ENCODE results near the gene TRABD2B.

TRABD2B gene

GRCh38 chr1:47996406-47997226 is 569 bp downstream of the TRABD2B start:
- Histone ChIP-seq H3K27ac (ENCODE audit: low read depth, low read length) (no peak overlapping the region), H3K4me2 (ENCODE audit: low read length) (no peak overlapping the region), H3K9me3 (ENCODE audit: control insufficient read depth, insufficient read depth, low read length) (no peaks in the 10 kb centered on the region), H3F3A (ENCODE audit: control insufficient read depth, insufficient read depth) (no peaks in the 10 kb centered on the region), H3K36me3 (ENCODE audit: control insufficient read depth, low read length) (no peaks in the 10 kb centered on the region), H4K20me1 (ENCODE audit: control insufficient read depth, insufficient read depth, low read depth, low read length) (no peaks in the 10 kb centered on the region), H3K9me2 (replicated peaks; ENCODE audit: control insufficient read depth, low read length) (no peaks in the 10 kb centered on the region), H3K27me3 (ENCODE audit: control insufficient read depth, low read length) (no peaks in the 10 kb centered on the region; the same call in 1 of the 2 replicates), H3K4me1 (ENCODE audit: control insufficient read depth, low read length) (no peaks in the 10 kb centered on the region), H3K79me2 (ENCODE audit: control insufficient read depth, low read length) (no peaks in the 10 kb centered on the region), H3K4me3 (ENCODE audit: low read length) (no peak overlapping the region)
- TF ChIP-seq CTCF (IDR thresholded peaks at IDR 0.05; ENCODE audit: low read depth, low read length, poor library complexity, severe bottlenecking), result no peak
- TF ChIP-seq EZH2phosphoT487 (IDR thresholded peaks at IDR 0.05; ENCODE audit: borderline replicate concordance, low read length), result no peak

GRCh38 chr1:47996060-47996405 is 1.2 kb downstream of the TRABD2B start:
- H3F3A ChIP-seq (ENCODE audit: control insufficient read depth, insufficient read depth), result no peaks in the 10 kb centered on the region
- no peak overlapping the region for H3K27ac ChIP-seq (ENCODE audit: low read depth, low read length)
- H3K4me2 ChIP-seq (ENCODE audit: low read length), result no peak overlapping the region
- no peaks in the 10 kb centered on the region for H3K9me2 ChIP-seq (replicated peaks; ENCODE audit: control insufficient read depth, low read length)
- H3K4me1 ChIP-seq (ENCODE audit: control insufficient read depth, low read length), result no peaks in the 10 kb centered on the region
- no peaks in the 10 kb centered on the region for H3K9me3 ChIP-seq (ENCODE audit: control insufficient read depth, insufficient read depth, low read length)
- H3K27me3 ChIP-seq (ENCODE audit: control insufficient read depth, low read length), result no peaks in the 10 kb centered on the region; the same call in 1 of the 2 replicates
- no peaks in the 10 kb centered on the region for H4K20me1 ChIP-seq (ENCODE audit: control insufficient read depth, insufficient read depth, low read depth, low read length)
- H3K79me2 ChIP-seq (ENCODE audit: control insufficient read depth, low read length), result no peaks in the 10 kb centered on the region
- H3K4me3 ChIP-seq (ENCODE audit: low read length), result no peak overlapping the region
- H3K36me3 ChIP-seq (ENCODE audit: control insufficient read depth, low read length), result no peaks in the 10 kb centered on the region
- no peak for TF ChIP-seq EZH2phosphoT487 (IDR thresholded peaks at IDR 0.05; ENCODE audit: borderline replicate concordance, low read length)
- no peak for TF ChIP-seq CTCF (IDR thresholded peaks at IDR 0.05; ENCODE audit: low read depth, low read length, poor library complexity, severe bottlenecking)

- no peaks in the 10 kb centered on the region for H3F3A ChIP-seq (ENCODE audit: control insufficient read depth, insufficient read depth)
- H3K27me3 ChIP-seq (ENCODE audit: control insufficient read depth, low read length), result no peaks in the 10 kb centered on the region; the same call in 1 of the 2 replicates
- H3K27ac ChIP-seq (ENCODE audit: low read depth, low read length), result no peak overlapping the region
- H4K20me1 ChIP-seq (ENCODE audit: control insufficient read depth, insufficient read depth, low read depth, low read length), result no peaks in the 10 kb centered on the region
- H3K9me3 ChIP-seq (ENCODE audit: control insufficient read depth, insufficient read depth, low read length), result no peaks in the 10 kb centered on the region
- no peak overlapping the region for H3K4me3 ChIP-seq (ENCODE audit: low read length)
- no peaks in the 10 kb centered on the region for H3K9me2 ChIP-seq (replicated peaks; ENCODE audit: control insufficient read depth, low read length)
- H3K4me2 ChIP-seq (ENCODE audit: low read length), result no peak overlapping the region
- TF ChIP-seq CTCF (IDR thresholded peaks at IDR 0.05; ENCODE audit: low read depth, low read length, poor library complexity, severe bottlenecking), result no peak
- TF ChIP-seq EZH2phosphoT487 (IDR thresholded peaks at IDR 0.05; ENCODE audit: borderline replicate concordance, low read length), result no peak
- no peaks in the 10 kb centered on the region for H3K36me3 ChIP-seq (ENCODE audit: control insufficient read depth, low read length)
- H3K79me2 ChIP-seq (ENCODE audit: control insufficient read depth, low read length), result no peaks in the 10 kb centered on the region
- H3K4me1 ChIP-seq (ENCODE audit: control insufficient read depth, low read length), result no peaks in the 10 kb centered on the region
Observed at GRCh38 chr1:47995306-47996050, 1.7 kb downstream of the TRABD2B start.
